ENCODE results near the gene ZPLD1.

Gene ZPLD1

GRCh38 chr3:102511168-102511567, 76.4 kb downstream of the ZPLD1 start:
- DNase-seq (ENCODE audit: extremely low read depth, low read depth) = no peak
- no peak for TF ChIP-seq CTCF (IDR thresholded peaks at IDR 0.05; ENCODE audit: low read depth, low read length, missing control alignments)
- H3K4me3 ChIP-seq (replicated peaks; ENCODE audit: low read depth, low read length) = no peak overlapping the region

- DNase-seq (ENCODE audit: extremely low read depth, low read depth) = no peak
- TF ChIP-seq CTCF (IDR thresholded peaks at IDR 0.05; ENCODE audit: low read depth, low read length, missing control alignments) = no peak
- H3K4me3 ChIP-seq (replicated peaks; ENCODE audit: low read depth, low read length) = no peak overlapping the region
Observed at GRCh38 chr3:102511639-102512038, 76.8 kb downstream of the ZPLD1 start.

- DNase-seq (ENCODE audit: extremely low read depth, low read depth) = no peak
- TF ChIP-seq CTCF (IDR thresholded peaks at IDR 0.05; ENCODE audit: low read depth, low read length, missing control alignments) = no peak
- no peak overlapping the region for H3K4me3 ChIP-seq (replicated peaks; ENCODE audit: low read depth, low read length)
Observed at GRCh38 chr3:102512734-102513504, 78.1 kb downstream of the ZPLD1 start.

- no peak for DNase-seq (ENCODE audit: extremely low read depth, low read depth)
- no peak overlapping the region for H3K4me3 ChIP-seq (replicated peaks; ENCODE audit: low read depth, low read length)
- no peak for TF ChIP-seq CTCF (IDR thresholded peaks at IDR 0.05; ENCODE audit: low read depth, low read length, missing control alignments)
Observed at GRCh38 chr3:102514241-102514640, 79.4 kb downstream of the ZPLD1 start.

GRCh38 chr3:102521246-102521645, 86.4 kb downstream of the ZPLD1 start:
- TF ChIP-seq CTCF (IDR thresholded peaks at IDR 0.05; ENCODE audit: low read depth, low read length, missing control alignments) = no peak
- no peak for DNase-seq (ENCODE audit: extremely low read depth, low read depth)

GRCh38 chr3:102525624-102526023, 90.8 kb downstream of the ZPLD1 start:
- H3K4me3 ChIP-seq (replicated peaks; ENCODE audit: low read depth, low read length) = no peak overlapping the region
- no peak for DNase-seq (ENCODE audit: extremely low read depth, low read depth)
- no peak for TF ChIP-seq CTCF (IDR thresholded peaks at IDR 0.05; ENCODE audit: low read depth, low read length, missing control alignments)

More at GRCh38 chr3:102521246-102521645, 86.4 kb downstream of the ZPLD1 start:
- H3K4me3 ChIP-seq (replicated peaks; ENCODE audit: low read depth, low read length) = no peak overlapping the region

- no peak for TF ChIP-seq CTCF (IDR thresholded peaks at IDR 0.05; ENCODE audit: low read depth, low read length, missing control alignments)
Observed at GRCh38 chr3:102526865-102527264, 92.0 kb downstream of the ZPLD1 start.

More at GRCh38 chr3:102526865-102527264, 92.0 kb downstream of the ZPLD1 start:
- H3K4me3 ChIP-seq (replicated peaks; ENCODE audit: low read depth, low read length) = no peak overlapping the region
- no peak for DNase-seq (ENCODE audit: extremely low read depth, low read depth)
